Tibial nerve (tissue), 3 donors: ENCODE data around the gene CEP112.

Experiments used
- CTCF ChIP-seq, 5 experiments: fragments of 200-600 bp in 3 of 5; fragments of 450-650 bp in 2 of 5; sonication (generic) in 3 of 5; IDR thresholded peaks; one replicate each; pipeline ENCODE4 v1.5.1; 2016 to 2019; ENCODE audit warnings: antibody characterized with exemption in 5 of 5, mild to moderate bottlenecking in 3 of 5, moderate library complexity in 2 of 5
- POLR2A ChIP-seq, 2 donors: fragments of 450-650 bp; IDR thresholded peaks; one replicate each; pipeline ENCODE4 v1.6.1; 2017; ENCODE audit warnings: antibody characterized with exemption in 2 of 2, mild to moderate bottlenecking in 2 of 2, moderate library complexity in 2 of 2

GRCh38 chr17:65990593-65990992, 201.3 kb downstream of the CEP112 start:
- TF ChIP-seq POLR2A (IDR thresholded peaks at IDR 0.05): no peak
- no peak for TF ChIP-seq CTCF (IDR thresholded peaks at IDR 0.05)
